Mesenchymal stem cell (in vitro differentiated cells and primary cell): Measurements from ENCODE around the gene CIDEA.
A peak's percentile ranks its signal among the peaks of the same experiment; 100 is the strongest.

Source experiments
- DNase-seq: peaks from one replicate; pipeline ENCODE4 v3.0.0-alpha.2; 2013
- H2AFZ ChIP-seq: one replicate; pipeline ENCODE4 v1.6.1; 2013; ENCODE audit warnings: low read depth, mild to moderate bottlenecking, control low read depth, inconsistent platforms, low read length, moderate library complexity
- H2AK5ac ChIP-seq: 2 replicates; pipeline ENCODE4 v1.6.1; 2013; ENCODE audit warnings: low read length, moderate library complexity, mild to moderate bottlenecking, inconsistent platforms; ENCODE audit not compliant: severe bottlenecking
- H2BK120ac ChIP-seq: one replicate; pipeline ENCODE4 v1.6.1; 2013; ENCODE audit warnings: low read depth, mild to moderate bottlenecking, inconsistent platforms, low read length, moderate library complexity
- H2BK12ac ChIP-seq, 2 experiments: one replicate each; pipeline ENCODE4 v1.6.1; 2013; ENCODE audit warnings: inconsistent platforms in 2 of 2, low read length in 2 of 2, mild to moderate bottlenecking in 2 of 2, moderate library complexity in 2 of 2, control low read depth in 1 of 2
- H2BK15ac ChIP-seq: one replicate; pipeline ENCODE4 v1.6.1; 2013; ENCODE audit warnings: mild to moderate bottlenecking, low read depth, inconsistent platforms; ENCODE audit not compliant: poor library complexity, severe bottlenecking
- H2BK5ac ChIP-seq: 2 replicates; pipeline ENCODE4 v1.6.1; 2013; ENCODE audit warnings: low read depth, mild to moderate bottlenecking, low read length, control low read depth, inconsistent platforms; ENCODE audit not compliant: poor library complexity, severe bottlenecking
- H3K14ac ChIP-seq, 2 experiments: one replicate each; pipeline ENCODE4 v1.6.1; 2013; ENCODE audit warnings: inconsistent platforms in 2 of 2, low read length in 2 of 2, control low read depth in 1 of 2, mild to moderate bottlenecking in 1 of 2, moderate library complexity in 1 of 2
- H3K18ac ChIP-seq, 2 experiments: one replicate each; pipeline ENCODE4 v1.6.1; 2013; ENCODE audit warnings: inconsistent platforms in 2 of 2, low read length in 2 of 2, control low read depth in 1 of 2, low read depth in 1 of 2, mild to moderate bottlenecking in 1 of 2
- H3K23ac ChIP-seq, 2 experiments: one replicate each; pipeline ENCODE4 v1.6.1; 2013; ENCODE audit warnings: inconsistent platforms in 2 of 2, low read length in 2 of 2, mild to moderate bottlenecking in 2 of 2, moderate library complexity in 2 of 2, control low read depth in 1 of 2
- H3K27ac ChIP-seq: 2 replicates; pipeline ENCODE4 v1.5.1; 2013; ENCODE audit warnings: mild to moderate bottlenecking, moderate library complexity, low read length, control low read depth, inconsistent platforms; ENCODE audit not compliant: poor library complexity, severe bottlenecking
- H3K27me3 ChIP-seq, 2 experiments: 2 replicates each; pipeline versions ENCODE4 v1.6.1 to v1.7.0; 2013; ENCODE audit warnings: low read length in 2 of 2, mild to moderate bottlenecking in 2 of 2, moderate library complexity in 2 of 2, control low read depth in 1 of 2, inconsistent platforms in 1 of 2; ENCODE audit not compliant: control insufficient read depth in 1 of 2, insufficient read depth in 1 of 2
- H3K36me3 ChIP-seq, 2 experiments: 2 replicates each; pipeline versions ENCODE4 v1.6.1 to v1.7.0; 2013; ENCODE audit warnings: low read length in 2 of 2, control low read depth in 1 of 2, inconsistent platforms in 1 of 2, low read depth in 1 of 2, mild to moderate bottlenecking in 1 of 2; ENCODE audit not compliant: insufficient read depth in 2 of 2, control insufficient read depth in 1 of 2
- H3K4ac ChIP-seq, 2 experiments: one replicate each; pipeline ENCODE4 v1.6.1; 2013; ENCODE audit warnings: inconsistent platforms in 2 of 2, low read length in 2 of 2, mild to moderate bottlenecking in 2 of 2, moderate library complexity in 2 of 2, control low read depth in 1 of 2, low read depth in 1 of 2
- H3K4me1 ChIP-seq: 2 replicates; pipeline ENCODE4 v1.6.1; 2013; ENCODE audit warnings: low read depth, low read length, control low read depth; ENCODE audit not compliant: control insufficient read depth, insufficient read depth
- H3K4me2 ChIP-seq: 2 replicates; pipeline ENCODE4 v1.6.1; 2013; ENCODE audit warnings: low read length, mild to moderate bottlenecking, inconsistent platforms; ENCODE audit not compliant: poor library complexity, severe bottlenecking
- H3K4me3 ChIP-seq, 2 experiments: 2 replicates each; pipeline versions ENCODE4 v1.5.1 to v1.7.0; 2013; ENCODE audit warnings: low read length in 2 of 2, mild to moderate bottlenecking in 2 of 2, control low read depth in 1 of 2, low read depth in 1 of 2; ENCODE audit not compliant: insufficient read depth in 1 of 2
- H3K79me1 ChIP-seq: replicated peaks from 2 replicates; pipeline ENCODE4 v1.6.1; 2013; ENCODE audit warnings: mild to moderate bottlenecking, control low read depth, low read length, inconsistent platforms; ENCODE audit not compliant: poor library complexity, severe bottlenecking
- H3K9ac ChIP-seq: 2 replicates; pipeline ENCODE4 v1.7.0; 2013; ENCODE audit warnings: mild to moderate bottlenecking, low read length, moderate library complexity
- H3K9me3 ChIP-seq: 2 replicates; pipeline ENCODE4 v1.7.0; 2013; ENCODE audit warnings: mild to moderate bottlenecking, low read length; ENCODE audit not compliant: control insufficient read depth
- H4K8ac ChIP-seq: one replicate; pipeline ENCODE4 v1.6.1; 2013; ENCODE audit warnings: inconsistent platforms, mild to moderate bottlenecking, low read length, moderate library complexity
- H4K91ac ChIP-seq: one replicate; pipeline ENCODE4 v1.6.1; 2013; ENCODE audit warnings: mild to moderate bottlenecking, low read length, inconsistent platforms
- WGBS: methylation state at CpG from one replicate; pipeline ENCODE4 v1.1.7; 2013; ENCODE audit warnings: mixed read lengths; 5-methylcytosine and 5-hydroxymethylcytosine counted together

CIDEA gene

DNA sequence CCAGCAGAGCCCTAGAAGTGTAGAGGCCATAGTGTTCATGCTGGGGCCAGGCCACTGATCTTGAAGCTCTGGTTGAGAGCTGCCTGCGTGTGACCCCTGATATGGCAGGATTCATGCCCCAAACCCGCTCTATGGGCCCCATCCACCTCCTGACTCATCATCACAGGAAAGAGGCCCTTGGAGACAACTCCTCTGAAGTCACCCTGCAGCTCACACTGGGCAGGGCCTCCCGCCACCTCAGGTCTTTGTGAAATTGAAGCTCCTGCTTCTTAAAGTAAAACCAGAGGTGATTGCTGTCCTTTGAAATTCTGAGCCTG is 41.9 kb downstream of the CIDEA start:
- no peaks in the 10 kb centered on the region for H3K27me3 ChIP-seq
- H3K9ac ChIP-seq: no peak overlapping the region
- H3K4ac ChIP-seq: peak overlapping the region; percentile 2 to 46
- WGBS: 24% methylated on average over 3 of the region's 3 CpGs
- no peaks in the 10 kb centered on the region for H3K79me1 ChIP-seq
- H4K8ac ChIP-seq: peak overlapping the region; percentile 93
- peaks cover 3% of the 10 kb centered on the region for H3K4me1 ChIP-seq
- H3K27ac ChIP-seq: no peak overlapping the region
- no peaks in the 10 kb centered on the region for H3K9me3 ChIP-seq
- H2BK120ac ChIP-seq: peak overlapping the region; percentile 15
- no peak overlapping the region for H2BK5ac ChIP-seq
- H3K14ac ChIP-seq: no peak overlapping the region
- peak overlapping the region; percentile 87 for H4K91ac ChIP-seq
- H3K18ac ChIP-seq: peak overlapping the region; percentile 7 to 64
- no peak overlapping the region for H2AFZ ChIP-seq
- no peak overlapping the region for H3K4me3 ChIP-seq
- no peak overlapping the region for H2AK5ac ChIP-seq
- H3K4me2 ChIP-seq: no peak overlapping the region
- H2BK12ac ChIP-seq: peak overlapping the region in 1 of 2 experiments; percentile 97
- no peak overlapping the region for H3K23ac ChIP-seq
- no peaks in the 10 kb centered on the region for H3K36me3 ChIP-seq
- DNase-seq: peak; percentile 80
- no peak overlapping the region for H2BK15ac ChIP-seq

DNA sequence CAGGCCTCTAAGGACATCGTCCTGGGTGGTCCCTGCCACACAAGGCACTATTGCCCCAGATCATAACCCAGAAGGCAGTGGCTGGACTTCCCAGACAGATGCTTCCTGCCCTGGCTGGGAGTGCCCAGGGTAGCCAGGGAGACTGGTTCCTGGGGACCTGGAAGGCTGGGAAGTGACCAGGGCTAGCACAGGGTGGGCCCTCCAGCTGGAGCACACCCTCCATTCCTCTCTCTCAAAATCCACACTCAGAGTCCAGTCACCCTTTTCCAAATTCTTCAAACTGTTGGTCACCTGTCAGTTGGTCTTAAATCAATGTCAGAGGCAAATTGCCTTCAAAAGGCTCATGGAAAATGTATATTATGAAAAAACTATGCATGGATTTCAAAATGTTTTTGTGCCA is 42.3 kb downstream of the CIDEA start:
- H3K36me3 ChIP-seq: no peaks in the 10 kb centered on the region
- H3K79me1 ChIP-seq: no peaks in the 10 kb centered on the region
- no peak overlapping the region for H2BK5ac ChIP-seq
- H2AFZ ChIP-seq: no peak overlapping the region
- 86% methylated on average over 1 of the region's 1 CpG for whole genome bisulfite sequencing
- H3K4me3 ChIP-seq: no peak overlapping the region
- no peak overlapping the region for H3K23ac ChIP-seq
- peak overlapping the region in 1 of 2 experiments; percentile 87 for H2BK12ac ChIP-seq
- DNase-seq: no peak
- H2BK120ac ChIP-seq: peak overlapping the region; percentile 43
- peak overlapping the region; percentile 75 for H4K8ac ChIP-seq
- H3K27ac ChIP-seq: no peak overlapping the region
- peak overlapping the region in 1 of 2 experiments; percentile 30 for H3K14ac ChIP-seq
- no peak overlapping the region for H3K9ac ChIP-seq
- H3K4me2 ChIP-seq: no peak overlapping the region
- H3K27me3 ChIP-seq: no peaks in the 10 kb centered on the region
- H3K9me3 ChIP-seq: no peaks in the 10 kb centered on the region
- H3K4me1 ChIP-seq: peaks cover 3% of the 10 kb centered on the region
- H2BK15ac ChIP-seq: no peak overlapping the region
- peak overlapping the region; percentile 25 to 64 for H3K18ac ChIP-seq
- H2AK5ac ChIP-seq: no peak overlapping the region
- peak overlapping the region in 1 of 2 experiments; percentile 46 for H3K4ac ChIP-seq
- peak overlapping the region; percentile 77 for H4K91ac ChIP-seq

DNA sequence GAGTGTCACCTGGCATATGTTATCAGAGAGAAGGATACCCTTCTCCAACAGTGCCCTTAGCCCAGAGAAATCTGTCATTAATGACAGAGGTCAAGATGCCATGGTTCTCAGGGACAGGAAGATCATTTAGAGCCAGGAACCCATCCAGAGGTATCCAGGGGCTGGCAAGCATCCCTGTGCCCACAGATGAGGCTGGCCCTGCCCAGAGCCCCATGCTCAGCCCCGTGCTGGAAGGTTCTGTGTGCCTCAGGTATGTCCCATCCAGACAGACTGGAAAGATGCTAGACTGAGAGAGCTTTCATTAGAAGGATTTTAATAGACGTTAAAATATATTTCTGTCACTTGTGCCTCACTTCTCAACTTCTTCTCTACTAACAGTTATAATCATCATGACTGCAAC is 45.7 kb downstream of the CIDEA start:
- no peak overlapping the region for H2BK120ac ChIP-seq
- no peak overlapping the region for H2BK15ac ChIP-seq
- no peak overlapping the region for H2BK5ac ChIP-seq
- H2AFZ ChIP-seq: no peak overlapping the region
- no peaks in the 10 kb centered on the region for H3K79me1 ChIP-seq
- WGBS: 75% methylated on average over 2 of the region's 2 CpGs
- no peaks in the 10 kb centered on the region for H3K36me3 ChIP-seq
- no peak overlapping the region for H3K9ac ChIP-seq
- H4K8ac ChIP-seq: no peak overlapping the region
- H3K9me3 ChIP-seq: no peaks in the 10 kb centered on the region
- no peak overlapping the region for H3K4ac ChIP-seq
- H3K4me2 ChIP-seq: no peak overlapping the region
- H3K27ac ChIP-seq: no peak overlapping the region
- H3K14ac ChIP-seq: no peak overlapping the region
- no peak overlapping the region for H3K4me3 ChIP-seq
- H3K18ac ChIP-seq: no peak overlapping the region
- no peak overlapping the region for H2AK5ac ChIP-seq
- no peak overlapping the region for H3K23ac ChIP-seq
- no peak overlapping the region for H2BK12ac ChIP-seq
- no peaks in the 10 kb centered on the region for H3K27me3 ChIP-seq
- H4K91ac ChIP-seq: no peak overlapping the region
- H3K4me1 ChIP-seq: peaks cover 3% of the 10 kb centered on the region
- no peak for DNase-seq

- Histone ChIP-seq H4K91ac (no peak overlapping the region), H2BK120ac (no peak overlapping the region), H2BK12ac (no peak overlapping the region), H3K27me3 (no peaks in the 10 kb centered on the region), H3K79me1 (peaks cover 6% of the 10 kb centered on the region), H2AFZ (no peak overlapping the region), H3K9me3 (no peaks in the 10 kb centered on the region), H3K18ac (no peak overlapping the region), H3K36me3 (no peaks in the 10 kb centered on the region), H3K4me1 (peaks cover 6% of the 10 kb centered on the region), H3K4me2 (no peak overlapping the region), H3K14ac (no peak overlapping the region), H3K27ac (no peak overlapping the region), H2BK5ac (no peak overlapping the region), H3K4ac (no peak overlapping the region), H3K9ac (no peak overlapping the region), H3K4me3 (no peak overlapping the region), H4K8ac (no peak overlapping the region), H2BK15ac (no peak overlapping the region), H2AK5ac (no peak overlapping the region), H3K23ac (no peak overlapping the region)
- DNase-seq: no peak
- WGBS: 83% methylated on average over 13 of the region's 13 CpGs
Measured at GRCh38 chr18:12301263-12302005, 47.3 kb downstream of the CIDEA start.
